MG63 (cell line): Measurements from ENCODE around the gene CEP85. TPM values are rescaled to one million over a fixed set of nuclear protein-coding genes. Genes with fewer than 3 reads are reported as not detected.
A peak's percentile ranks its signal among the peaks of the same experiment; 100 is the strongest.
"Not testable (repeated sequence)": the region's sequence is repeated elsewhere in the genome, so short reads cannot be mapped to it uniquely, and the experiment has no call there.

Source experiments
- DNase-seq: peaks from one replicate; pipeline ENCODE4 v3.0.0-alpha.2; 2020
- H3K27me3 ChIP-seq: fragments of 250-450 bp; sonication (Bioruptor Pico); 2 replicates; pipeline ENCODE4 v1.5.1; 2020; ENCODE audit warnings: mild to moderate bottlenecking, moderate library complexity
- H3K36me3 ChIP-seq: fragments of 250-450 bp; sonication (Bioruptor Pico); 2 replicates; pipeline ENCODE4 v1.5.1; 2020; ENCODE audit warnings: mild to moderate bottlenecking, moderate library complexity
- H3K4me3 ChIP-seq: fragments of 250-450 bp; sonication (Bioruptor Pico); 2 replicates; pipeline ENCODE4 v1.5.1; 2020; ENCODE audit warnings: mild to moderate bottlenecking, moderate library complexity
- H3K9me3 ChIP-seq: fragments of 250-450 bp; sonication (Bioruptor Pico); 2 replicates; pipeline ENCODE4 v1.5.1; 2020; ENCODE audit warnings: mild to moderate bottlenecking, moderate library complexity
- total RNA-seq: library from RNA; depleted of rRNA; stranded (reverse); fragments of >200 nt; shearing (Covaris generic); gene quantifications from 2 replicates; pipeline ENCODE4 v1.2.3, GENCODE V29; 2014; ENCODE audit warnings: low replicate concordance

Gene CEP85
- total RNA-seq, 1 experiment from 2014 or later: 13.9 TPM

DNA sequence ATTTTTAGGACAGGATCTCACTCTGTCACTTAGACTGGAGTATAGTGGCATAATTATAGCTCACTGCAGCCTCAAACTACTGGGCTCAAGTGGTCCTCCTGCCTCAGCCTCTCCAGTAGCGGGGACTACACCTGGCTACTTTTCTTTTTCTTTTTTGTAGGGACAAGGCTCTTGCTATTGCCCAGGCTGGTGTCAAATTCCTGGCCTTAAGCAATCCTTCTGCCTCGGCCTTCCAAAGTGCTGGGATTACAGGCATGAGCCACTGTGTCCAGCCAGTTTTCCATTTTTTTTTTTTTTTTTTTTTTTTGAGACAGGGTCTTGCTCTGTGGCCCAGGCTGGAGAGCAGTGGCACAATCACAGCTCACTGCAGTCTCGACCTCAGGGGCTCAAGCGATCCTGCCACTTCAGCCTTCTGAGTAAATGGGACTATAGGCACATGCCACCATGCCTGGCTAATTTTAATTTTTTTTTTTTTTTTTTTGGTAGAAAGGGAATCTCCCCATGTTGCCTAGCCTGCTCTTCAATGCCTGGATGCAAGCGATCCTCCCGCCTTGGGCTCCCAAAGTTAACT lies 20.6 kb upstream of the CEP85 start:
- Histone ChIP-seq H3K36me3 (no peaks in the 10 kb centered on the region), H3K9me3 (no peaks in the 10 kb centered on the region), H3K4me3 (no peak overlapping the region), H3K27me3 (no peaks in the 10 kb centered on the region)
- DNase-seq: no peak

GRCh38 chr1:26215246-26215645 lies 18.8 kb upstream of the CEP85 start:
- Histone ChIP-seq H3K4me3 (no peak overlapping the region), H3K9me3 (no peaks in the 10 kb centered on the region), H3K36me3 (no peaks in the 10 kb centered on the region), H3K27me3 (no peaks in the 10 kb centered on the region)
- no peak for DNase-seq

DNA sequence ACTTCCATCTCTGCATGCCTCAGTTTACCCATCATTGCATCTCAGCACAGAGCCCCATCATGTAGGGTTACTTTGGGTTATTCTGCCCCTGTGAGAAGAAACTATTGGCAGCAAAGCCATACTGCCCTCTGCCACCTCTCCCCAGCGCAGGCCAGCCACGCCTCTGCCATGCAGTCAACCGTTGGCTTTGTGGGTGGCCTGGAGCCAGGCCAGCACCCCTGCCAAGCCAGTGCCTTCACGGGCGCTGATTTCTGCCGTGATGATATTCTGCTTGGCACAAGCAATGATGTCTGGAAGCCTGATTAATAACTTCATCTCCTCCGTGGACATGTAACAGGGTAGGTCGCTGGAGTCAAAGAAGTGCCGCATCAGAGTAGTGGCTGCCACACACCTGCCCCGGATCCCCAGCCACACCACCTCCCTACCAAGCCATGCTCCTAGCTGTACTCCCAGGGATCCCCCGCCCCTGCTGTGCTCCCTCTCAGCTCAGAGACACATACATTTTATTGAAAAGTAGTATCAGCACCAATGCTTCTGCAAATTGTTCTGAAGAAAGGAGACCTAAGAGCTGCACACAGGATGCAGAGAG lies 15.0 kb upstream of the CEP85 start:
- Histone ChIP-seq H3K4me3 (no peak overlapping the region), H3K9me3 (no peaks in the 10 kb centered on the region), H3K36me3 (no peaks in the 10 kb centered on the region), H3K27me3 (no peaks in the 10 kb centered on the region)
- peak; percentile 73 for DNase-seq

GRCh38 chr1:26220199-26220912 lies 13.6 kb upstream of the CEP85 start:
- H3K9me3 ChIP-seq: no peaks in the 10 kb centered on the region
- no peak overlapping the region for H3K4me3 ChIP-seq
- no peaks in the 10 kb centered on the region for H3K36me3 ChIP-seq
- no peaks in the 10 kb centered on the region for H3K27me3 ChIP-seq
- no peak for DNase-seq

DNA sequence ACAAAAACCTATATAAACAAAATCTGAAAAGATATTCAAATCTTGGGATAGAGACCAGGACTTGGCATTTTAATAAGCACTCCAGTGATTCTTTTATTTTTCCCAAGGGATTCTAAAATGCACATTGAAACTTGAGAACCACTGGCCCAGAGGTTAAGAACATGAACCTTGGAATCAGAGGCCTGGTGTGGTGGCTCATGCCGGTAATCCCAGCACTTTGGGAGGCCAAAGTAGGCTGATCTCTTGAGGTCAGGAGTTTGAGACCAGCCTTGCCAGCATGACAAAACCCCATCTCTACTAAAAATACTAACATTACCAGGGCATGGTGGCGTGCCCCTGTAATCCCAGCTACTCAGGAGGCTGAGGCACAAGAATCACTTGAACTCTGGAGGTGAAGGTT lies 12.9 kb upstream of the CEP85 start:
- no peak for DNase-seq
- Histone ChIP-seq H3K36me3 (no peaks in the 10 kb centered on the region), H3K27me3 (no peaks in the 10 kb centered on the region), H3K9me3 (no peaks in the 10 kb centered on the region), H3K4me3 (no peak overlapping the region)

- H3K27me3 ChIP-seq: no peaks in the 10 kb centered on the region
These were observed 9.4 kb upstream of the CEP85 start for GRCh38 chr1:26224606-26225005.

GRCh38 chr1:26225033-26225831 lies 8.8 kb upstream of the CEP85 start:
- H3K9me3 ChIP-seq: no peaks in the 10 kb centered on the region
- no peaks in the 10 kb centered on the region for H3K27me3 ChIP-seq
- no peak for DNase-seq
- no peaks in the 10 kb centered on the region for H3K36me3 ChIP-seq
- H3K4me3 ChIP-seq: no peak overlapping the region

More at GRCh38 chr1:26224606-26225005, 9.4 kb upstream of the CEP85 start:
- no peaks in the 10 kb centered on the region for H3K9me3 ChIP-seq
- H3K4me3 ChIP-seq: no peak overlapping the region
- no peaks in the 10 kb centered on the region for H3K36me3 ChIP-seq
- DNase-seq: no peak

DNA sequence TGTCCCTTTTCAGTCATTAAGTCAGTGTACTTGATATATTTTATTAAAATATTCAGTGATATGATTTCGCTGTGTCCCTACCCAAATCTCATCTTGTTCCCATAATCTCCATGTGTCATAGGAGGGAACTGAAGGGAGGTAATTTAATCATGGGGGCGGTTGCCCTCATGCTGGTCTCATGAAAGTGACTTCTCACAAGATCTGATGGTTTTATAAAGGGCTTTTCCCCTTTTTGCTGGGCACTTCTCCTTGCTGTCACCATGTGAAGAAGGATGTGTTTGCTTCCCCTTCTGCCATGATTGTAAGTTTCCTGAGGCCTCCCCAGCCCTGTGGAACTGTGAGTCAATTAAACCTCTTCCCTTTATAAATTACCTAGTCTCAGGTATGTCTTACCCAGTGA lies 3.3 kb upstream of the CEP85 start:
- H3K9me3 ChIP-seq, H3K36me3 ChIP-seq, H3K4me3 ChIP-seq, H3K27me3 ChIP-seq, DNase-seq: not testable (repeated sequence)

DNA sequence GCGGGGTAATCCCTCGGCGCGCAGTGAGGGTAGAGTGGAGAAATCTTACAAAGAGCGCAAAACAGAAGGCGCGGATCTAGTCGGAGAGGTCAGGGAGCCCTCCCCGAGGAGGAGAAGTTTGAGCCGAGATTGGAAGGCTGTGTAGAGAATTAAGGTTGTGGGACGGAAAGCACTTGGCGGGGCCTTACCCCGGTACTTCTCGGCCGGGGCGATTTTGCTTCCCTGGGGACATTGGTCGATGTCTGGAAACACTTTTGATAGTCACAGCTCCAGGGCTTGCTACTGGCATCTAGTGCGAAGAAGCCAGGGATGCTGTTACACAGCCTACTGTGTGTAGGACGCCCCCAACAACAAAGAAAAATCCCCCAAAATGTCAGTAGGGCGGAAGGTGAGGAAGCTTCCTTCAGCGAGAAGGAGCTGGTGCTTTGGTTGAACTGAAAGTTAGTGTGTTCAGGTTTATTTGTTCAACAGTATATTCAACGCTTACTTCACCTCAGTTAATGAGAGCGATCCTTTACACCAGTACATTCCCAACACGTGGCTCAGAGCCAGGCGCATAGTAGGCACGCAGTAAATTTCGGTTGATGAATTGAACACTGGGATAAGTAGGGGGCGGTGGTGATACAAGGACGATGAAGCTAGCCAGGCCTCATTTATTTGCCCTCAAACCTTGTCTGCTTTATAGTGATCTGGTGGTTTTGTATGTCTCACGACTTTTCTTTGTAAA lies 807 bp downstream of the CEP85 start:
- Histone ChIP-seq H3K4me3 (peak overlapping the region; percentile 79), H3K36me3 (peaks cover 9% of the 10 kb centered on the region), H3K9me3 (no peaks in the 10 kb centered on the region), H3K27me3 (no peaks in the 10 kb centered on the region)
- peak; percentile 48 for DNase-seq

DNA sequence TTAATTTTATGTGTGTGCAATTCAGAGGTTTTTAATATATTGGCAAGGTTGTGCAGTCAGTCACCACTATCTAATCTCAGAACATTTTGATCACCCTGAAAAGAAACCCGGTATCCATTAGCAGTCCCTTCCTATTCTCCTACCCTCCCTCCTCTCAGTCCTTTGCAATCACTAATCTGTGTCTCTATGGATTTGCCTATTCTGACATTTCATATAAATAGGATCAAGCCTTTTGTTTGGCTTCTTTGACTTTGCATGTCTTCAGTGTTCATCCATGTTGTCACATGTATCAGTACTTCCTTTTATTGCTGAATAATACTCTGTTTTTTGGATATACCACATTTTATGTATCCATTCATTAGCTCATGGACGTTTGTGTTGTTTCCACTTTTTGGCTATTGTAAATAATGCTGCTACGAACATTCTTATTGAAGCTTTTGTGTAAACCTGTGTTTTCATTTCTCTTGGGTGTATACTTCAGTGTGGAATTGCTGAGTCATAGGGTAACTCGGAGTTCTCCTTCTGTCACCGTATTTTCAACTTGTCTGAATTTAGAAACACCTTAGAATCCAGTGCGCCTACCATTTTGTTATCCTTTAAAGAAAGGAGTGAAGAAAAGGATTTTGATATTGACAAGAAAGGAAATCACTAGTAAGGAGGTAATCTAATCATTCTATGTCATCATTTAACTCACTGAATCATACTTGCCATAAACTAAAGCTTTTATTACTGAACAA lies 3.4 kb downstream of the CEP85 start:
- no peaks in the 10 kb centered on the region for H3K27me3 ChIP-seq
- H3K36me3 ChIP-seq: peaks cover 16% of the 10 kb centered on the region
- no peak overlapping the region for H3K4me3 ChIP-seq
- H3K9me3 ChIP-seq: no peaks in the 10 kb centered on the region
- DNase-seq: no peak

DNA sequence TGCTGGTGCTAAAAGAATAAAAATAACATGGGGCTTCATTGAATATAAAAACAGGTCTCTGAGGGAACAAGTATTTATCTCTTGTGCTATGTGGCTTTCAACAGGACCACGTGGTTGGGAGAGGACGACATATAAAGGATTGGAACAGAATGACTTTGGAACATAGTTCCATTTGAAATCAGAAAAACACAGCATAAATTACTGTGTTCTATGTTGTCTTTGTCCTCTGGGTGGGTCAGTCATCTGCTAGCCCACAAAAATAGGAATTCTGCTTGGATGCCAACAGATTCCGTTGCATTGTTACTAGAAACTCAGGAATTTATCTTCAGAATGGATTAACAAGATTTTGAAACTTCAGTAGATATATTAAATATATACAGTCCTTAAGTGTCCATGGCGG lies 5.9 kb downstream of the CEP85 start:
- peaks cover 35% of the 10 kb centered on the region for H3K36me3 ChIP-seq
- no peaks in the 10 kb centered on the region for H3K27me3 ChIP-seq
- no peak overlapping the region for H3K4me3 ChIP-seq
- DNase-seq: no peak
- H3K9me3 ChIP-seq: no peaks in the 10 kb centered on the region

DNA sequence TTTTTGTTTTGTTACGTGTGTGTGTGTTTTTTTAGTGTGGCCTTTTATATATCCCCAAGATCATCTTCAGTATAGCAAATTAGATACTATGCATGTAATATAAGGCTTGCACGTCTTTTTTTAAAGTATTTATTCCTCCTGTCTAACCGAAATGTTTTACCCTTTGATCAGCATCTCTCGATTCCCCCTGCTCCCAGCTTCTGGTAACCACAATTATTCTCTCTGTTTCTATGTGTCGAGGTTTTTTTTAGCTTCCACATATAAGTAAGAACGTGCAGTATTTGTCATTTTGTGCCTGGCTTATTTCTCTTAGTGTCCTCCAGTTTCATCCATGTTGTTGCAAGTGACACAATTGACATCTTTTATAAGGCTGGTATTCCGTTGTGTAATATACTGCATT lies 18.7 kb downstream of the CEP85 start:
- H3K27me3 ChIP-seq: no peaks in the 10 kb centered on the region
- H3K36me3 ChIP-seq: peaks cover 35% of the 10 kb centered on the region
- H3K9me3 ChIP-seq: no peaks in the 10 kb centered on the region
- DNase-seq: no peak
- H3K4me3 ChIP-seq: no peak overlapping the region

DNA sequence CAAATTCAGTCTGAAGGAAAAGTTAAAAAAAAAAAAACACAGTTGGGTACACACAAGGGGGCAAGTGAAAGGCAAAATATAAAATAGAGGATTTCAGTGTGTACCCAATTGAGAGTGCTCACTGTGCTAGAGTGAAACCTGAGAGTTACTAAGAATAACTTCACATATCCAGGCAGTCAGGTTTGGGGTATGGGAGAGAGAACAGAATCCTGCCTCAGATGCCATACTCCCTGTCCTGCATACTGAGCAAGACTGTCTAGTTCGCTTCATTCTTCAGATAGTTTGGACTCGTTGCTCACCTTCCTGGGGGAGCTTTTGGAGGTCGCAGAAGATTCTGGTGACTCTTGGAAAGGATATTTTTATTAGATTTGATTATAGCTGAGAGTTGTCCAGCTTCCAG lies 20.4 kb downstream of the CEP85 start:
- Histone ChIP-seq H3K9me3 (no peaks in the 10 kb centered on the region), H3K4me3 (no peak overlapping the region), H3K36me3 (peaks cover 44% of the 10 kb centered on the region), H3K27me3 (no peaks in the 10 kb centered on the region)
- DNase-seq: no peak

- Histone ChIP-seq H3K9me3 (no peaks in the 10 kb centered on the region), H3K27me3 (no peaks in the 10 kb centered on the region), H3K36me3 (peaks cover 55% of the 10 kb centered on the region), H3K4me3 (no peak overlapping the region)
- DNase-seq: no peak
These were observed 23.2 kb downstream of the CEP85 start for GRCh38 chr1:26257222-26257621.

DNA sequence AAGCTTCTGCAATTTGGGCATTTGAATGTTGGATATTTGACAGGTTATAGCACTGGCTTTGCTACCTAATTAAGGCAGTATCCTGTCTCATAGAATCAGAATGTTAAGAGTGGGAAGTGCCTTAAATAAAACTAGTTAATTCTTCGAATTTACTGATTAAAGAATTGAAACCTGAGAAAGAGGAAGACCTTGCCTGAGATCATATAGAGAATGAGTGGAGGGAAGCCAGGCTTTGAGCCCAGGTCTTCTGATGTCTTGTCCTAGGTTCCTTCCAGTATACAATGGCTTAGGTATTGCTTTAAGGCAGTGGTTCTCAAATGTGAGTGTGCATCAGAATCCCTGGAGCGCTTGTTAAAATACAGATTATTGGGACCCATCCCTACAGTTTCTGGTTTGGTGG lies 25.0 kb downstream of the CEP85 start:
- H3K9me3 ChIP-seq: no peaks in the 10 kb centered on the region
- H3K36me3 ChIP-seq: peaks cover 68% of the 10 kb centered on the region
- H3K27me3 ChIP-seq: no peaks in the 10 kb centered on the region

GRCh38 chr1:26259578-26259977 lies 25.6 kb downstream of the CEP85 start:
- H3K9me3 ChIP-seq: no peaks in the 10 kb centered on the region
- no peak for DNase-seq

More for the DNA sequence above, 25.0 kb downstream of the CEP85 start:
- H3K4me3 ChIP-seq: no peak overlapping the region
- no peak for DNase-seq

More at GRCh38 chr1:26259578-26259977, 25.6 kb downstream of the CEP85 start:
- Histone ChIP-seq H3K36me3 (peaks cover 73% of the 10 kb centered on the region), H3K4me3 (no peak overlapping the region), H3K27me3 (no peaks in the 10 kb centered on the region)
